Measurements from ENCODE around the gene HOXD4. TPM values are rescaled to one million over a fixed set of nuclear protein-coding genes. Genes with fewer than 3 reads are reported as not detected.

HOXD4 gene
- total RNA-seq, 2 experiments from 2014 or later: not detected

GRCh38 chr2:176170602-176171305, 19.4 kb downstream of the HOXD4 start:
- Histone ChIP-seq H3K9me3 (ENCODE audit: control insufficient read depth in 1 of 2, insufficient read depth in 1 of 2, low read length in 2 of 2) (peaks cover 0 to 27% of the 10 kb centered on the region in 2 experiments), H3K4me3 (ENCODE audit: low read length) (no peak overlapping the region), H3K27me3 (ENCODE audit: control insufficient read depth in 1 of 2, insufficient read depth in 2 of 2, low read length in 2 of 2) (peaks cover 79 to 97% of the 10 kb centered on the region in 2 experiments), H3K27ac (ENCODE audit: low read depth in 1 of 2, low read length in 2 of 2) (no peak overlapping the region), H3K36me3 (ENCODE audit: insufficient read depth, low read length) (no peaks in the 10 kb centered on the region), H3K4me1 (ENCODE audit: insufficient read depth, low read length) (peaks cover 15% of the 10 kb centered on the region)
- no peak overlapping the region for H3K4me3 Mint-ChIP-seq
- H3K27me3 Mint-ChIP-seq: peaks cover 94% of the 10 kb centered on the region
- ATAC-seq (ENCODE audit: poor library complexity) (no peak), DNase-seq (no peak)
- CTCF ChIA-PET: no interaction called here
- peaks cover 20% of the 10 kb centered on the region for H3K4me1 Mint-ChIP-seq (ENCODE audit: low read depth)
- no peak overlapping the region for H3K27ac Mint-ChIP-seq
- TF ChIP-seq CTCF (IDR thresholded peaks at IDR 0.05): no peak
- no peaks in the 10 kb centered on the region for H3K9me3 Mint-ChIP-seq
- intact Hi-C loops (cut with DNase I, micrococcal nuclease): loop anchor here in 1 of 2 experiments (10.0 kb wide), 1 partner anchor 46 kb away; the partner anchor contains the start of genes HOXD8 and HOXD9
- POLR2A ChIA-PET: no interaction called here
- H3K36me3 Mint-ChIP-seq (ENCODE audit: low read depth): no peaks in the 10 kb centered on the region

DNA sequence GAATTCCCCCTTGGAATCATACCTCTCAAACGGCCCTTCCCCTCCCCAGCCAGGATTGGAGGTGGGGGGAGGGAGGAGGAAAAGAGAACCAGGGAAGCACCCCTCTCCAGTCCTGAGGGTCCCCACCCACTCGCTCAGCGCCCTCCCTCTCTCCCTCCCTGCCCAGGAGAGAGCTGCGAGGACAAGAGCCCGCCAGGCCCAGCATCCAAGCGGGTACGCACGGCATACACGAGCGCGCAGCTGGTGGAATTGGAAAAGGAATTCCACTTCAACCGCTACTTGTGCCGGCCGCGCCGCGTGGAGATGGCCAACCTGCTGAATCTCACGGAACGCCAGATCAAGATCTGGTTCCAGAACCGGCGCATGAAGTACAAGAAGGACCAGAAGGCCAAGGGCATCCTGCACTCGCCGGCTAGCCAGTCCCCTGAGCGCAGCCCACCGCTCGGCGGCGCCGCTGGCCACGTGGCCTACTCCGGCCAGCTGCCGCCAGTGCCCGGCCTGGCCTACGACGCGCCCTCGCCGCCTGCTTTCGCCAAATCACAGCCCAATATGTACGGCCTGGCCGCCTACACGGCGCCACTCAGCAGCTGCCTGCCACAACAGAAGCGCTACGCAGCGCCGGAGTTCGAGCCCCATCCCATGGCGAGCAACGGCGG, 20.1 kb downstream of the HOXD4 start:
- no peaks in the 10 kb centered on the region for H3K9me3 Mint-ChIP-seq
- ChIA-PET POLR2A (interaction anchor here (0.6 kb wide), 1 partner anchor 61 kb away, joined by 3 read pairs; no protein-coding TSS in a partner anchor), CTCF (no interaction called here)
- Histone ChIP-seq H3K4me3 (ENCODE audit: low read length) (no peak overlapping the region), H3K27ac (ENCODE audit: low read depth in 1 of 2, low read length in 2 of 2) (no peak overlapping the region), H3K4me1 (ENCODE audit: insufficient read depth, low read length) (peaks cover 15% of the 10 kb centered on the region), H3K36me3 (ENCODE audit: insufficient read depth, low read length) (no peaks in the 10 kb centered on the region), H3K27me3 (ENCODE audit: control insufficient read depth in 1 of 2, insufficient read depth in 2 of 2, low read length in 2 of 2) (peaks cover 79 to 97% of the 10 kb centered on the region in 2 experiments), H3K9me3 (ENCODE audit: control insufficient read depth in 1 of 2, insufficient read depth in 1 of 2, low read length in 2 of 2) (peaks cover 0 to 27% of the 10 kb centered on the region in 2 experiments)
- DNase-seq (no peak), ATAC-seq (ENCODE audit: poor library complexity) (no peak)
- intact Hi-C loops (cut with DNase I, micrococcal nuclease): loop anchor here in 1 of 2 experiments (10.0 kb wide), 1 partner anchor 47 kb away; the partner anchor contains the start of genes HOXD8 and HOXD9
- H3K4me3 Mint-ChIP-seq: no peak overlapping the region
- no peak for TF ChIP-seq CTCF (IDR thresholded peaks at IDR 0.05)
- H3K4me1 Mint-ChIP-seq (ENCODE audit: low read depth): peaks cover 27% of the 10 kb centered on the region
- H3K27ac Mint-ChIP-seq: no peak overlapping the region
- no peaks in the 10 kb centered on the region for H3K36me3 Mint-ChIP-seq (ENCODE audit: low read depth)
- H3K27me3 Mint-ChIP-seq: peaks cover 94% of the 10 kb centered on the region

GRCh38 chr2:176172007-176172894, 20.9 kb downstream of the HOXD4 start:
- Mint-ChIP-seq H3K4me1 (ENCODE audit: low read depth) (peaks cover 27% of the 10 kb centered on the region), H3K4me3 (no peak overlapping the region), H3K36me3 (ENCODE audit: low read depth) (no peaks in the 10 kb centered on the region), H3K27me3 (peaks cover 94% of the 10 kb centered on the region), H3K9me3 (no peaks in the 10 kb centered on the region), H3K27ac (no peak overlapping the region)
- POLR2A ChIA-PET: interaction anchor here (0.6 kb wide), 1 partner anchor 62 kb away, joined by 3 read pairs; no protein-coding TSS in a partner anchor
- TF ChIP-seq CTCF (IDR thresholded peaks at IDR 0.05): no peak
- no peak for ATAC-seq (ENCODE audit: poor library complexity)
- intact Hi-C loops (cut with DNase I, micrococcal nuclease): loop anchor here in 1 of 2 experiments (10.0 kb wide), 1 partner anchor 47 kb away; the partner anchor contains the start of genes HOXD8 and HOXD9
- CTCF ChIA-PET: no interaction called here
- Histone ChIP-seq H3K9me3 (ENCODE audit: control insufficient read depth in 1 of 2, insufficient read depth in 1 of 2, low read length in 2 of 2) (peaks cover 0 to 27% of the 10 kb centered on the region in 2 experiments), H3K36me3 (ENCODE audit: insufficient read depth, low read length) (no peaks in the 10 kb centered on the region), H3K27me3 (ENCODE audit: control insufficient read depth in 1 of 2, insufficient read depth in 2 of 2, low read length in 2 of 2) (peaks cover 83 to 97% of the 10 kb centered on the region in 2 experiments), H3K27ac (ENCODE audit: low read depth in 1 of 2, low read length in 2 of 2) (no peak overlapping the region), H3K4me3 (ENCODE audit: low read length) (no peak overlapping the region), H3K4me1 (ENCODE audit: insufficient read depth, low read length) (peaks cover 15% of the 10 kb centered on the region)
- no peak for DNase-seq
